ENCODE results near the gene LNX2.
A peak's percentile ranks its signal among the peaks of the same experiment; 100 is the strongest.

LNX2 gene

DNA sequence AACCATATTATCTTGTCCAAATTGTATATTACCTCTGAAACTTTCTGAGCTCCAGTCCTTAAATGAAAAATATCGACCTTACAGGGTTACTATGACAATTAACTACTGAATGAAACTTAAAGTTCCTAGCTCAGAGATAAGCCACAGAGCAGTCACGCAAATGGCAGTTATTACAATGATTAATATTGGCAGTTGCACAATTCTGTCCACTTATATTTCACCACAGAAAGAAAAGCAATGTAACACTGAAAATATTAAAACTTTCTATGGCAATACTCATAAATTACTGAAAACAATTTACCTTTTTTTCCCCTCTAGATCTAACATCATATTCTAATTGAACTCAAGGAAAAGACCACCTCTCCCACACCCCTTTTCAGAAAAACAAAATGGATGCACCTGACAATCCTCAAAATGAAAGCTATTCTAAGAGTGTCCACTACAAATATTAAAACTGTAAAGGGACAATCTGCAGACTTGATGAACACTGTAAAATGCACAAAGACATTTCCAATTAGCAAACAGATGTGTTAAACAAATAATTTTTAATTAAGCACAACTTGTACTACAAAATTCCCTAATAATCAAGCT, 14.6 kb downstream of the LNX2 start:
- no peak for DNase-seq (ENCODE audit: low spot score)

DNA sequence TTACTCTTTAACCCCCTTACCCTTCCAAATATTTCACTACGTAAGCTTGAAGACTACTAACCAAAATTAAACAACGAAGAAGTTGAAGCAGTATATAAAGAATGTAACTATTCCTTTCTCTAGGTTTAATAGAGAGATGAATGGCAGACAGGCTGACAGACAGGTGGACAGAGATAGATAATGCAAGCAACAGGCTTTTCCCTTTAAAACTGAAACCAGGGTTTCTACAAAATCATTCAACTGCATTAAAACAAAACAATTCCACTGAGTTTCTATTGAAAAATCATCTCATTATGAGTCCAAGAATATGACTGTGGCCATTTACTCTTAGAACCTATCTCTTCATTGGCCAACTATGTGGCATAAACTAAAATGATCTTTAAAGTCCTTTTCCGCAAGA, 15.2 kb downstream of the LNX2 start:
- DNase-seq (ENCODE audit: low spot score), result no peak

DNA sequence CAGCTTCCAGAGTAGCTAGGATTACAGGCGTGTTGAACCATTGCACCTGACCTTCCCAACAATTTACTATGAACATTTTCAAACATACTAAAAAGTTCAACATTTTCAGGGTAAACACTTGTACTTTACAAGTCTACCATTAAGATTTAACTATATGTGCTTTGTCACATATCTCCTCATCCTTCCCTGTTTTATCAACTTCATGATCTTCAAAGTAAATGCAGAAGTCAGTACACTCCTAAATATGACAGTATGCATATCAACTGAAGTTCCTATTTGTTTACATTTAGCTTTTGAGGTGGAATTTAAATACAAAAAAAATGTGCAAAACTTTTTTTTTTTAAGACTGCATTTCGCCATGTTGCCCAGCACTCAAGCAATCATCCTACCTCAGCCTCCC, 18.5 kb downstream of the LNX2 start:
- DNase-seq (ENCODE audit: low spot score), result no peak

DNA sequence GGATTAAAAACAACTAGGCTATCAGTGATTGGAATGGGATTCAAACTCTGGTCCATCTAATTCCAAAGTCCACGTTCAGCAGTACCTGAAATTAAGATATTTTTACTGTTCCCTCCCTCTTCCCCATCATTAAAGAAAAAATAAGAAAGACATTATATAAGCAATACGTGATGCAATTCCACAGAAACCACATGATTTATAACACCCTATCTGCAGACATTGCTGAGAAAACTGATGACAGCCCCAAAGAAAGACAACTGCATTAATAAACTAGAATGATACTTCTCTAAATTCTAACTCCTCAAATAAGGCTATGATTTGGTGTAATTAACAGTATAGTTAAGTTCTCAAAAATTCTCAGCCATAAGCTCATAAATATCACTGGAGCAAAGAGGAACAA, 19.1 kb downstream of the LNX2 start:
- DNase-seq (ENCODE audit: low spot score), result no peak

DNA sequence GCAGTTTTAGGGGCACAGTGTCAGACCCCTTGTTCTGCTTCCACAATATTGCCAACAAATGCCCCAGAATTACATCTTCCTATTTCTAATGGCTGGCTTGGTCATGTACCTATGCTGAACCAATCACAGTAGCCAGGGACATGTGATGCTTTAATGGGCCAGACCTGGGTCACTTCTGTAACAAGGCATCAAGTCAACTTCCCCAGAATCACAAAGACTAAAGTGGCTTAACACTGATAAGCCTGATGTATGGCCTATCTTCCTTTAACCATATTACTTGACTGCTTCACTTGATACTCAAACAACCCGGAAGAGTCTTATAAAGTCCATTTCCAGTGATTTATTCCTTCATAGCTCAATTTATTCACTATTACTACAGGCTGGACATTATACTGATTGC, 19.6 kb downstream of the LNX2 start:
- DNase-seq (ENCODE audit: low spot score), result no peak

DNA sequence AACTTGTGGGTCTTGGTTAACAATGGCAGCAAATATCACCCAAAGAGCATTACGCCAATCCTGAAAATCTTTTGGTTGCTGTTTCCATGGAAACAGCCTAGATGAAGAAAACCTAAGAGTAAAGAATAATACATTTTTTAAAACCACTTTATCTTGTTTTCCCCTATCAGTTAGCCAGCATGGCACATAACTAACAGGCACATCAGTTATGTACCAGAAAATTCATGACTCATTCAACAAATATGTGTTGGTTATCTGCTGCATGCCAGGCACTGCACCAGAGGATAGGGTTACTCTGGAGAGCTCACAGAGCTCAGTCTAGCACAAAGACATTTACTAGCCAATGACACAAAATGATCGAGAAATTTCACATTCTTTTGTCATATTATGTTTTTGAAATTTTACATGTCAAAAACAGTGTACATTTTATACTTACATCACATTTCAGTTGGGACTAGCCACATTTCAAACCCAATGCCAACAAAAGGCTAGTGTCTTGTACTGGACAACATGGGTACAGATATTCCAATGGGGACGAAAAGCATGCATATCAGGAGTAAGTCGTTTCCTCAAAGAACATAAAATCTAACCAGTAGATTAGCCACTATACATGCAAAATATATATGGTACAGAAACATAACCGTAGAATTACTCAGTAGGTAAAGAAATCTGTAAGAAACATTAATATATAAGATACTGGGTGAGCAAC, 20.3 kb downstream of the LNX2 start:
- DNase-seq (ENCODE audit: low spot score), result no peak

DNA sequence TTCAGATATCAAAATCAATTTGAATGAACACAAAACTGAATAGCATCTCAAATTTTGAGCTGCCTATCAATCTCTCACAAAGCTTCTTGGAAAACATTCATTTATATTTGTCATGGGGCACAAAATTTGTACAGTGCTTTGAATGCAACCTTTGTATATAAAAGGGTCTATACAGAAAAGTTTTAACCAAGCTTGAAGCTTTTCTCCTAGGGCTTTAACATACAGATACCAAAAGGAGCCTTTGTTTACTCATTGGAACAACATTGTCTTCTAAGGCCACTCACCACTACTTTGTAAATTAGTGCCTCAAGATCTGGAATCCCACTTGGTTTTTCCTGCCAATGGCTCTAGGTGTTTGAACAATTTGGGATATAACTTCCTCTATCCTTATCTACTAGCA, 21.2 kb downstream of the LNX2 start:
- DNase-seq (ENCODE audit: low spot score), result no peak

DNA sequence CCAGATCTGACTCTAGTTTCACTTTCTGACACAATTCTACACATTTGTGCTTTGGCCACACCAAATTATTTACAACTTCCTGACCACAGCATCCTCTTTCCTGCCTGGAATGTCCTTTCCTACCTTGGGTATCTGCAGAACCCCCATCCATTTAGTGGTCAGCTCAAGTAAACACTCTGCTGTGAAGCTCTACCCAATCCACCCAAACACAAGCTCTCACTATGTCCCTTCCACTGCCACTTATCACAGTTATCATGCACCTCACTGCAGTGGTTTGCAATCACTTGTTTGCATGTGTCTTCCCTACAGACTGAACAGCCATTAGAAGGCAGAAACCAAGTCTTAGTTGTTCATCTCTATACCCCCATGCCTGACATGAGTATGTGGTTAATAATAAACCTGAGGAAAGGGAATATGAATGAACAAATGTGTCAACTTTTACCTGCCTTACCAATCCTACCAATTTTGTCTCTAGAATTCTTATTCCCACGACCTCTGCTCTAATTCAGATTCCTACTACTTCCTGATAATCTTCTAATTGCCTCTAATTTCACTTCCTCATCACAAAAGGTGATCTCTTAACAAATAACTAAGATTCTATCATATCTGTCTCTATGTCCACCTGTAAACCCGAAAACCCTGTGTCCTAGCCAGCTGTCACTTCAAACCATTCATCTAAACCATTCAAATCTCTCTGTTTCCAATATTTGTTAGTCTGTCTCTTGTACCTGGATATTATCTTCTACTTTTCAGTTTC, 25.1 kb downstream of the LNX2 start:
- no peak for DNase-seq (ENCODE audit: low spot score)

DNA sequence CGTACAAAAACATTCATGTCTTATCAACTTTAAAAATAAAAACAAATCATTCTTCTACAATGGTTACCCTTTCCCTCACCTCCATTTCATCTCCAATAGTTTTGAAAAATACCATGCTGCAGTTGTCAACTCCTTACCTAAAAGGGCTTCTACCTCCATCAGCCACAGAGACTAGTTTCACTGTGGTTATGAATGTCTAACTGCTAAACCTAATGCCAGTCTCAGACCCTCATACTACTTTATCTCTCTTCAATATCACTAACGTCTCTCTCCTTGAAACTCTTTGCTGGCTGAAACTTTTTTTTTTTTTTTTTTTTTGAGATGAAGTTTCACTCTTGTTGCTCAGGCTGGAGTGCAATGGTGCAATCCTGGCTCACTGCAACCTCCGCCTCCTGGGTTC, 27.1 kb downstream of the LNX2 start:
- DNase-seq (ENCODE audit: low spot score), result peak; percentile 46

DNA sequence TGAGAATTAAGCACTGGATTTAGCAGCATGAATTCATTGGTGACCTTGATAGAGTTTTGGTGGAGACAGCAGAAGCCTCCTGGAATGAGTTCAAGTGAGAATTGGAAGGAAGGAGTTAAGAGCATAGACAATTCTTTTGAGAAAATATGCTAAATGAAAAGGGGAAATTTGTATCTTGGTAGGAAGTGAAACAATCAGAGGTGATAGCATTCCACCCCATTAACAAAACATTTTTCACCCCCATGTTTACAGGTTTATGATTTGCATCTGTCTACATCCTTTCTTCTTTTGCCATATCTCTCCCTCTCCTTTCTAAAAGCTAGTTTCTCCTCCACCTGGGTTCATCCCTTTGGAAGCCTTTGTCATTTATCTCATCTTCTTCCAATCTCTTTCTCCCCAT, 27.5 kb downstream of the LNX2 start:
- DNase-seq (ENCODE audit: low spot score), result no peak

DNA sequence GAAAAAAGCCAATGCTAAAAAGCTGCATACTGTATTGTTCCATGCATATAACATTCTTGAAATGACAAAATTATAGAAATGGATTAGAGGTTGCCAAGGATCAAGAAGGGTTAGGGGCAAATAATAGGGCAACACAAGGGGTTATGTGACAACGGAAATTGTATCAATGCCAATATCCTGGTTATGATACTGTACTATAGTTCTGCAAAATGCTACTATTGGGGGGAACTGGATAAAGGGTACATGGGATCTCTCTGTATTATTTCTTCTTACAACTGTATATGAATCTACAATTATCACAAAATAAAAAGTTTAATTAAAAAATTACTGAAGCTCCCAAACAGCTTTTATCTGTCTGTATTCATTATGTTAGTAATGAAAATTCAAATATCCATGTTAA, 31.9 kb downstream of the LNX2 start:
- no peak for DNase-seq (ENCODE audit: low spot score)

DNA sequence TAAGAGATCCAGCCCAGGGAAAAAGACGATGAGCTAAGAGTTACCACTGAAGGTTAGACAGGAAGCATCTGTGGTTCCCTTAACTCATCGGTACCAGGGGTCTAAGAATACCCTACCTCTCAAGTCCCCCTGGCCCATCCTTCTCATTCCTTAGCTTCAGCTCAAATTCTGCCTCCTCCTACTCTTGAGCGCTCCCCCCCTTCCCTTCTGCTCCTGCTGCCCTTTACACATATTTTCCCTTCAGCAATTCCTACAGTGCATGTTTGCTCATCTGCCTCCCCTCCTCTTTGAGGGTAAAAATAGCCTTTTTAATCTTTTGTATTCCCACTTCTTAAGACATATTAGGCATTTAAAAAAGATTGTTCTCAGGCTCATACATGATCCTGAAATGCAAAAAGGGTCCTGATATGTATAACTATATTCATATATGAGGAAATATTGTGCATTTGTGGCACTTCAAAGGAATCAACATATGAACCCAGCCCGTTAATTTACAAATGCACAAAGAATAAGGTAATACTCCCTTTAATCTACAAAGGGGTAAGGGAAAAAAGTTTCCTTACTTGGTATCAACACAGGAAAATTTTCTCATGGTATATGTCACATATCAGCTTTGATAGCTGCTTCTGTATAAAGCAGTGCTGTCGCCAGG, 33.1 kb downstream of the LNX2 start:
- DNase-seq (ENCODE audit: low spot score), result no peak

DNA sequence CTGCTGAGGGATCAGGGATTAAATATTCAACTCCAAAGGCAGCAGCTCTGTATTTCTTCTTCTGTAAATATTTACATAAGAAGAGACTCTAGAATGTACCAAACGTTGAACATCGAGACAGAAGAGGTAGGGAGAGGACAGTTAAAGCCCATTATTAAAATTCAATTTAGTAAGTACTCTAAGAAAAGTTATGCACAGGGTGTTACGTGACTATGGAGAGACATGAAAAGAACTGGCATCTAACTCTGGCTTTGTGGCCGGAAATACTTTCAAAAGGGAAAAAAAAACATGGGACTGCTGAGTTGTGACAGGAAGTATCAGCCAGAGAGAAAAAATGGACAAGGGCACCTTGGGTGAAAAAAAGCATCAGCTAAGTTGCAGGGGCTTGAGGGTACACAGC, 36.7 kb downstream of the LNX2 start:
- no peak for DNase-seq (ENCODE audit: low spot score)

DNA sequence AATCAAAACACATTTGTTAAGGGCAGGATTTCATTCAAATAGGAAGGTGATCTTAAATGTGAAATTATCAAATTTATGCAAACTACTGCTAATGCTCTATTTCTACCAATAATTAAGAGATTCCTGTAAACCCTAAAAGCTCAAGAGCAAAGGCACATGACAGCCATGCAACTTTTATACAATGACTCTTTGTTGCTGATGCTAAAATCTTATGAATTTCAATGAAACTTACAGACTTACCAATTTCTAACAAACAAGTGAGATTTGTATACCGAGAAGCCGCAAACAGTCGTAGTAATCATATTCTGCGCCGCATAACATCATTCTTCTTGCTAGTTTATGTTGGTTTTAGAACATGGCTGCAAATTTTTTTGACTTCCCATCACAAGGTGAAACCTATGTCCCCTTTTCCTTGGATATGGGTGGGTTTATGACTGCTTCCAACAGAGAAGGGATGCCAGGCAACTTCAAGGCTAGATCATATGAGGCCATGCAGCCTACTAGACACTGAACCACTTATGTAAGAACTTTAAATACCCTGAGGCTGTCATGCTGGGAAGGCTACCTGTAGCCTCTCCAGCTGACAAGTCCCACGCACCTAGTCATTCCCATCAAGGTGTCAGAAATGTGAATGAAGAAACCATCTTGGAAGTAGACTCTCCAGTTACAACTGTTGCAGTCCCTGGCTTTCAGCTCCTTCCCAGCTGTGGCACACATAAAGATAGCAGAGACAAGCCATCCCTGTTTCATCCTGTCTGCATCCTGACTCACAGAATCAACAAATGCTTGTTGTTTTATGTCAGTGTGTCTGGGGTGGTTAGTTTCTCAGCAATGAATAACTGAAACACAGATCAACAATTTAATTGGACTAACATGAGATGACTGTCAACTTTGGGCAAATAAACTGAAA, 42.0 kb downstream of the LNX2 start:
- DNase-seq (ENCODE audit: low spot score), result no peak

DNA sequence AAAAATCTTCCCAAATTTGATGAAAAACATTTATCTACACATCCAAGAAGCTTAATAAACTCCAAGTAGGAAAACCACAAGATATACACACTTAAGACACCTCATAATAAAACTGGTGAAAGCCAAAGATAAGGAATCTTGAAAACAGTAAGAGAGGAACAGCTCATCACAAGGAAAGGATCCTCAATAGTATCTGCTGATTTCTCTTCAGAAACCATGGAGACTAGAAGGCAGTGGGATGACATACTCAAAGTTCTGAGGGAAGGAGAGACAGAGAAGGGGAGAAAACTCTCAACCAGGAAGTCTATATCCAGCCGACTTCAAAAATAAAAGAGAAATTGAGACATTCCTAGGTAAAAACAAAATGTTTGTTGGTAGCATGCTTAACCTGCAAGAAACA, 45.7 kb downstream of the LNX2 start:
- DNase-seq (ENCODE audit: low spot score), result no peak

DNA sequence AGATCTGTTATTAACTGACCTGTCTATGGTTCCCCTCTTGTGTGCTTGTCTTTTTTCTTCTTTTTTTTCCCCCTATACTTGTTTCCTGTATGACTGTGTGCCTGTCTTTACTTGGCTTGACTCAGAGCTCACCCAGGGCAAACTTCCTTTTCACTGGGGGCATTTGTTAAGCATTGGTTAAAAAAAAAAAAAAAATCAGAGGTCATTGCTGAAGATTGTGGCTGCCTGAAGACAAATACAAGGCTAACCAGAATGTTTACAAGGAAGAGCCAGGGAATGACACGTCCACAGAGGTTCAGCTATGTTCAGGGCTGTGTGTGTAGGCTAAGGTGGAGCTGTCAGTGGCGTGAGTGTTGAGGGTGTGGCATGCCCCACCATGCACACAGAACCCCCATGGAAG, 47.1 kb downstream of the LNX2 start:
- no peak for DNase-seq (ENCODE audit: low spot score)

DNA sequence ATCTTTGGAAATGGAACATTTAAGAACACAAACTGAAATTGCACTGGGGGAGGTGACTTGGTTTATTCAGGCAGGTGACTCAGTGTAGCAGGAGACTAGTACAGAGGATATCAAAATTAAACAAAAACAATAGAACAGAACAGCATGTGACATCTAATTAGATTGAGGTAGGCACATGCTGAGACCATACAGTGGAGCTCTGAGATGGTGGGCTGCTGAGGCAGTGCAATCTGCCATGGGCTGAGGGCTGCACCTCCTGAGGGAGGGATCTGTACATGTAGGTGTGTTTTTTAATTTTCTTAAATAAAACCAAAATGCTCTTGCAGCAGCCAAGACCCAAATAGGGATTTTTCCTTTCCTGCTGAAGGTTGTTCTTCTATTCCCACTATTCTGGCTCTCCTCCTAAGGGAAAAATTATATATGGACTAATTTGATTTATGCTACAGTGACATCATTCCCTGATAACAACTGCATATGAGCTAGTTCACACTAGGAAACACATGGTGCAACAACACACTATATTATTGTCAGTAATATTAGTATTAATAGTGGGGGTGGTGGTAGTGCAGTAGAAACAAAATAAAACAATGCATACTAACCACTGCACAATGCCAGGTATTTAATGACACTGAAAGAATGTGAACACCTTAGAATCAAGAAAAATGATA, 48.0 kb downstream of the LNX2 start:
- no peak for DNase-seq (ENCODE audit: low spot score)

DNA sequence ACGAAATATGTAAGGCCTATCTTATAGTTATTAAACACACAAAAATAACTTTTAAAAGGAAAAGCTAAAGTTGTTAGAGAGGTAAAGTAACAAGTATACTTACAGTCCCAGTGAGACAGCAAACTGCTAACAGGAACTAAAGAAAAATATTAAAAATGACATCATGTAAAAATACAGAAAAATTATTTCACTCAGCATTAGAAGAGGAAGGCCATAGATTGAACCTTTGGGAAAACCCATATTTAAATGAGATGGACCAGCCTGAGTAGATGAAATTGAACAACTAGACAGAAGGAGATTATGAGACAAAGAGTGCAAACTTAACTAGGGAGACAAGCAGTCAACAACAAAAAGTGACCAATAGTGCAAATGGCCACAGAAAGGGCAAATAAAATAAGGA, 49.4 kb downstream of the LNX2 start:
- no peak for DNase-seq (ENCODE audit: low spot score)

DNA sequence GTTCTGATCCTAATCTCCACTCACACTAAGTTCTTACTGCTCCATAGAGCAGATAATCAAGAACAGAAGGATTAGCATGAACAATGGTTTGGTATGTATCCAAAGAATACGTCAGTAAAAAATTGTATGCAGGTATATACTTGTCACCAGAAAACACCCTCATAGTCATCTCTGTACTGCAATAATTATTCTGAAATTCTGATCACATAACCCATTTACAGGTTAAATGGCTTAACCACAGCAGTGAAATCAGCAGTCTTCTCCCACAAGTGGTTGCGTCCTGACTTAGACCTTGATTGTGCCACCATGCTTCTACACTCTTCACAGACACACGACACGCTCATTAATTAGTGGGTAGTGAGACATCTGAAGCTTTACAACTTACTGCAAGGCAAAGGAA, 50.9 kb downstream of the LNX2 start:
- peak; percentile 22 for DNase-seq (ENCODE audit: low spot score)

DNA sequence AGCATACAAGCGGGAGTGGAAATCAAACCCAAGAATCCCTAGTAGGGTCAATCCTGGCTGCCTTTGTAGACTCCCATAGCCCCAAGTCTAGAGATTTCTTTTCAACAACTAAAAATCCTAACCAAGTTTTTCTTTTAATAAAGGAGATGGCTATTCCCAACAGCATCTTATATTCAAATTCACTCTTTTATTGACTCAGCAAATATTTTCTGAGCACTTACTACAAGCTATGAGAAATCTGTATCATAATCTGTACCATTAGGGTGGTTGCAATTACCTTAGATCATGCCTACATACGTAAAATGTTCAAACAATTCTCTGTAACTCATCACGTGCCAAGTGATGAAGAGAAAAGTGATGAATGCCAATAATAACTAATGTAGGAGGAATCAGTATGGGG, 54.5 kb downstream of the LNX2 start:
- DNase-seq (ENCODE audit: low spot score), result no peak

DNA sequence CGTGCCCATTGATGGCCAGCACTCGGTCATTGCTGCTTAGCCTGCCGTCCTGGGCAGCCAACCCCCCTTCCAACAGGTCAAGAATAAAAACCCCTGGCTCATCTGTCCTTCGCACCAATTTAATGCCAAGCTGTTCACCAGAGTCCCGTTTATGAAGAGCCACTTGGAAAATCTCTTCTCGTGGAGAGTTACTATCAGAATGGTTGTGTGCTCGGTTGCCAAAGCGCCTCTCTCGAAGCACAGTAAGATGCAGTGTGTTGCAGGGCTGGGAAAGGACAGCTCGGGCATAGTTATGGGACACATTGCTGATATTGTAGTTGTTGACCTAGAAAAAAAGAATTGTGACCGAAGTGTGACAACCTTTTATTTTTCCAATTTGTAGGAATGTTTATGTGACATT, 57.9 kb downstream of the LNX2 start:
- no peak for DNase-seq (ENCODE audit: low spot score)
